Epithelial cell of esophagus (primary cell): ENCODE measurements around the gene ANKS4B.

ENCODE experiments used
- DNase-seq: peaks from one replicate; pipeline ENCODE4 v3.0.0; 2010; ENCODE audit warnings: low read depth
- H3K4me3 ChIP-seq: 2 replicates; pipeline ENCODE4 v1.5.1; 2011; ENCODE audit warnings: mild to moderate bottlenecking, low read length, control low read depth
- TF ChIP-seq, protein P1 (sequence below): IDR thresholded peaks from 2 replicates; pipeline ENCODE4 v1.5.1; 2011; ENCODE audit warnings: low read depth, mild to moderate bottlenecking, low read length, control low read depth, inconsistent platforms; ENCODE audit not compliant: insufficient read depth; ENCODE audit errors: missing control alignments

Gene ANKS4B

GRCh38 chr16:21227866-21228265 lies 5.6 kb upstream of the ANKS4B start:
- TF ChIP-seq, protein P1, sequence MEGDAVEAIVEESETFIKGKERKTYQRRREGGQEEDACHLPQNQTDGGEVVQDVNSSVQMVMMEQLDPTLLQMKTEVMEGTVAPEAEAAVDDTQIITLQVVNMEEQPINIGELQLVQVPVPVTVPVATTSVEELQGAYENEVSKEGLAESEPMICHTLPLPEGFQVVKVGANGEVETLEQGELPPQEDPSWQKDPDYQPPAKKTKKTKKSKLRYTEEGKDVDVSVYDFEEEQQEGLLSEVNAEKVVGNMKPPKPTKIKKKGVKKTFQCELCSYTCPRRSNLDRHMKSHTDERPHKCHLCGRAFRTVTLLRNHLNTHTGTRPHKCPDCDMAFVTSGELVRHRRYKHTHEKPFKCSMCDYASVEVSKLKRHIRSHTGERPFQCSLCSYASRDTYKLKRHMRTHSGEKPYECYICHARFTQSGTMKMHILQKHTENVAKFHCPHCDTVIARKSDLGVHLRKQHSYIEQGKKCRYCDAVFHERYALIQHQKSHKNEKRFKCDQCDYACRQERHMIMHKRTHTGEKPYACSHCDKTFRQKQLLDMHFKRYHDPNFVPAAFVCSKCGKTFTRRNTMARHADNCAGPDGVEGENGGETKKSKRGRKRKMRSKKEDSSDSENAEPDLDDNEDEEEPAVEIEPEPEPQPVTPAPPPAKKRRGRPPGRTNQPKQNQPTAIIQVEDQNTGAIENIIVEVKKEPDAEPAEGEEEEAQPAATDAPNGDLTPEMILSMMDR = no peak
- no peak overlapping the region for H3K4me3 ChIP-seq
- no peak for DNase-seq

DNA sequence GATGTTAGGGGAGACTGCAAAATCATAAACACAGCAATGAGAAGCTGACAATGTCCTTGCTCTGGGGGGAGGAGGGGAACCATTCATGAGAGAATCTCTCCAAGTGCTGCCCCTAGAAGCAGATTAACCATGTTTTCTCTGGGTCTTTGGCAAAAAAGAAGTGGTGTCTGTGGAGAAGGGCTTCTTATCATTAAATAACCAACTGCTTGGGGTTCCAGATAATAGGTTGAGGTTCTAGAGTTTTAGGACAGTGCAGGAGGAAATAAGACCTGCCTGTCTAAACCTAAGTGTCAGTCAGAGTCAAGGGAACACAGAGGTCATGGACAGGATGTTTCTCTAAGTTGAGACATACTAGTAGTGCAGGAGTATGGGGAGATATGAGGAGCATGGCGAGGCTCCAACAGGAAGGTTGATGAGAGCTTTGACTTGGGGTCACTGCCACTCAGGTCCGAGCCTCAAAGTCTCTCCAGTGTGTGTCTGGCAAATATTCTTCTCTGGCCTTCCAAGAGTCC lies 5.1 kb upstream of the ANKS4B start:
- DNase-seq = no peak

GRCh38 chr16:21233045-21233520 lies 416 bp upstream of the ANKS4B start:
- no peak for DNase-seq
- H3K4me3 ChIP-seq = no peak overlapping the region
- TF ChIP-seq, protein P1 = no peak

More for the DNA sequence above, 5.1 kb upstream of the ANKS4B start:
- no peak overlapping the region for H3K4me3 ChIP-seq
- TF ChIP-seq, protein P1 = no peak

DNA sequence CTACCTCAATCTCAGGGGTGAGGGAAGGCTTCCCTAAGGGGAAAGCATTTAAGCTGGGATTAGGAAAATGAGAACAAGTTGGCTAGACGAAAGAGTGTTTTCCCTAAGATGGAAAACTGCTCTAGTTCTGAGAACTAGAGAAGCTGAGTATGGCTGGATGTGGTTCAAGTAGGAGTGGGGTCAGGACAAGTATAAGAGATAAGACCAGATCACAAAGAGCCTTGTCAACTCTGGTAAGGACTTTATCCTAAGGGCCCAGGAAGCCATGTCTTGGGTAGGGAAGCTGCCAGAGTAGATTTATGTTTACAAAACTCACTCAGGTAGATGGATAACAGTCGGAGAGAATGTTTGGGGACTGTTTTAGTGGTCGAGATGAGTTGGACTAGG lies 1.7 kb downstream of the ANKS4B start:
- DNase-seq = no peak
- TF ChIP-seq, protein P1 = no peak
- no peak overlapping the region for H3K4me3 ChIP-seq

GRCh38 chr16:21236831-21237230 lies 3.3 kb downstream of the ANKS4B start:
- DNase-seq = no peak

DNA sequence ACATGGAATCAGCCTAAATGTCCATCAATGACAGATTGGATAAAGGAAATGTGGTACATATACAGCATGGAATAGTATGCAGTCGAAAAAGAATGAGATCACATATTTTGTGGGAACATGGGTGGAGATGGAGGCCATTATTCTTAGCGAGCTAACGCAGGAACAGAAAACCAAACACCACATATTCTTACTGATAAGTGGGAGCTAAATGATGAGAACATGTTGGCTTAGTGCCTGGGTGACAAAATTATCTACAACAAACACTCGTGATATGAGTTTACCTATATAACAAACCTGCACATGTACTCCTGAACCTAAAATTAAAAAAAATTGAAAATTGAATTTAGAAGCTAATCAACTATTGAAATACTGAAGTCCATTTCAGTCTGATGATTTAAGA lies 6.1 kb downstream of the ANKS4B start:
- H3K4me3 ChIP-seq = no peak overlapping the region
- TF ChIP-seq, protein P1 = no peak
- DNase-seq = no peak

More at GRCh38 chr16:21236831-21237230, 3.3 kb downstream of the ANKS4B start:
- H3K4me3 ChIP-seq = no peak overlapping the region
- TF ChIP-seq, protein P1 = no peak

- TF ChIP-seq, protein P1 = no peak
- DNase-seq = no peak
- no peak overlapping the region for H3K4me3 ChIP-seq
These were observed 9.3 kb downstream of the ANKS4B start for GRCh38 chr16:21242756-21243155.
